AG04449 (cell line): ENCODE measurements around the gene GTF2E1.
A peak's percentile ranks its signal among the peaks of the same experiment; 100 is the strongest.

Experiments used
- CTCF ChIA-PET: fragments of 350-600 bp; formaldehyde crosslinking; extraction: SDS; loops from one replicate; lab custom pipeline; 2021; ENCODE audit warnings: antibody characterized with exemption; lab: Yijun Ruan, JAX
- POLR2A ChIA-PET: fragments of 400-600, 350-600 bp; formaldehyde crosslinking; extraction: SDS; loops from one replicate; lab custom pipeline; 2020; ENCODE audit warnings: antibody characterized with exemption, inconsistent platforms; lab: Yijun Ruan, JAX
- DNase-seq: peaks from one replicate; pipeline ENCODE4 v3.0.0-alpha.2; 2010; ENCODE audit warnings: low read depth, low spot score
- H3K4me3 ChIP-seq: 2 replicates; pipeline ENCODE4 v1.5.1; 2011; ENCODE audit warnings: low read depth, mild to moderate bottlenecking, control low read depth, low read length
- TF ChIP-seq, protein P1 (sequence below): IDR thresholded peaks from one replicate; pipeline ENCODE4 v1.5.1; 2011; ENCODE audit warnings: mild to moderate bottlenecking, moderate library complexity, low read length, control low read depth, inconsistent platforms; ENCODE audit not compliant: insufficient read depth; ENCODE audit errors: missing control alignments

The GTF2E1 gene

DNA sequence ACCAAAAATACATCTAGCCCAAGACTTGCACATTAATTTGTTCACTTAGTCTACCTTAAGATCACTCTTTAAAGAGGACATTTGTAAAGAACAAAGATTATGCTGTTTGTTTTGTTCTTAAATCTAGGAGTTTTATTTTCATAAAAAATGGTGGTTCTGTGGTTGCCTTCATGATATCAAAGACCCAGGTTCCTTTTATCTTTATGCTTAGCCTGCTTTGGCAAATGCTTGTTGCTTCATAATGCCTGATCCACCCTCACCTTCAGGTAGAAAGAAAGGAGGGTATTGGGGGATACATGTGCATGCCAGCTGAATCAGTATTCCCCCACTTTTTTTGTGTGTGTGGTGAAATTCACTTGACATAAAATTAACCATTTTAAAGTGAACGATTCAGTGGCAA lies 48.5 kb downstream of the GTF2E1 start:
- no peak for DNase-seq
- H3K4me3 ChIP-seq: no peak overlapping the region
- ChIA-PET POLR2A (no interaction called here), CTCF (interaction anchor here (5.3 kb wide), 1 partner anchor 229 kb away, joined by 279 read pairs; no protein-coding TSS in a partner anchor)
- TF ChIP-seq, protein P1, sequence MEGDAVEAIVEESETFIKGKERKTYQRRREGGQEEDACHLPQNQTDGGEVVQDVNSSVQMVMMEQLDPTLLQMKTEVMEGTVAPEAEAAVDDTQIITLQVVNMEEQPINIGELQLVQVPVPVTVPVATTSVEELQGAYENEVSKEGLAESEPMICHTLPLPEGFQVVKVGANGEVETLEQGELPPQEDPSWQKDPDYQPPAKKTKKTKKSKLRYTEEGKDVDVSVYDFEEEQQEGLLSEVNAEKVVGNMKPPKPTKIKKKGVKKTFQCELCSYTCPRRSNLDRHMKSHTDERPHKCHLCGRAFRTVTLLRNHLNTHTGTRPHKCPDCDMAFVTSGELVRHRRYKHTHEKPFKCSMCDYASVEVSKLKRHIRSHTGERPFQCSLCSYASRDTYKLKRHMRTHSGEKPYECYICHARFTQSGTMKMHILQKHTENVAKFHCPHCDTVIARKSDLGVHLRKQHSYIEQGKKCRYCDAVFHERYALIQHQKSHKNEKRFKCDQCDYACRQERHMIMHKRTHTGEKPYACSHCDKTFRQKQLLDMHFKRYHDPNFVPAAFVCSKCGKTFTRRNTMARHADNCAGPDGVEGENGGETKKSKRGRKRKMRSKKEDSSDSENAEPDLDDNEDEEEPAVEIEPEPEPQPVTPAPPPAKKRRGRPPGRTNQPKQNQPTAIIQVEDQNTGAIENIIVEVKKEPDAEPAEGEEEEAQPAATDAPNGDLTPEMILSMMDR: no peak

GRCh38 chr3:120791913-120792312 lies 49.4 kb downstream of the GTF2E1 start:
- H3K4me3 ChIP-seq: no peak overlapping the region
- ChIA-PET POLR2A (interaction anchor here (0.6 to 1.7 kb wide), 2 partner anchors 35 to 196 kb away, joined by 3 to 7 read pairs; partner anchors contain the start of gene NDUFB4), CTCF (interaction anchor here (0.8 to 5.3 kb wide), 4 partner anchors 12 to 230 kb away, joined by 3 to 279 read pairs (median 5); no protein-coding TSS in a partner anchor)
- DNase-seq: no peak
- TF ChIP-seq, protein P1: no peak

DNA sequence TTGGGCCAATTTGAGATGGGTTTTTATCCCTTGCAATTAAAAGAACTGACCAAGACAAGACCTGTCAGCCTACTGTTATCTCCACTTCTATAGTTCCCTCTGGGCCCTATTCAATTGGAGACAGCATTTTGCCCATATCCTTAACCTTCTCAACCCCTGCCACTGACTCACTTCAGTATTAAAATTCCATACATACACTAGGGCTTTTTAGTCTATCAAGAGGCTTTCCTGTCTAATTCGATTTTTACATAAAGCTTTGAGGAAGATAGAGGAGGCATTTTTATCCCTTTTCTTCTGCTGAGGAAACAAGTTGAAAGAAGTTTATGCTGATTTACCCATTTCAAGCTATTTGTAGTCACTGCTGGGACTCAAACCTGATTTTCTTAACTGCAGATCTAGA lies 51.1 kb downstream of the GTF2E1 start:
- DNase-seq: no peak
- H3K4me3 ChIP-seq: no peak overlapping the region
- ChIA-PET CTCF (interaction anchor here (0.7 to 5.3 kb wide), 17 partner anchors 9 to 902 kb away, joined by 3 to 279 read pairs (median 17); partner anchors contain the start of gene NDUFB4), POLR2A (interaction anchor here (0.6 to 1.7 kb wide), 3 partner anchors 23 to 343 kb away, joined by 3 to 7 read pairs (median 3); partner anchors contain the start of genes FSTL1 and NDUFB4)
- TF ChIP-seq, protein P1: no peak

- ChIA-PET POLR2A (interaction anchor here (0.6 to 1.0 kb wide), 2 partner anchors 200 to 232 kb away, joined by 3 read pairs; no protein-coding TSS in a partner anchor), CTCF (interaction anchor here (0.5 to 5.3 kb wide), 54 partner anchors 10 to 681 kb away, joined by 3 to 279 read pairs (median 5); partner anchors contain the start of genes HGD, LRRC58 and NDUFB4)
- TF ChIP-seq, protein P1: peak; percentile 75
- H3K4me3 ChIP-seq: no peak overlapping the region
- no peak for DNase-seq
Observed at GRCh38 chr3:120795017-120795648, 52.6 kb downstream of the GTF2E1 start.

DNA sequence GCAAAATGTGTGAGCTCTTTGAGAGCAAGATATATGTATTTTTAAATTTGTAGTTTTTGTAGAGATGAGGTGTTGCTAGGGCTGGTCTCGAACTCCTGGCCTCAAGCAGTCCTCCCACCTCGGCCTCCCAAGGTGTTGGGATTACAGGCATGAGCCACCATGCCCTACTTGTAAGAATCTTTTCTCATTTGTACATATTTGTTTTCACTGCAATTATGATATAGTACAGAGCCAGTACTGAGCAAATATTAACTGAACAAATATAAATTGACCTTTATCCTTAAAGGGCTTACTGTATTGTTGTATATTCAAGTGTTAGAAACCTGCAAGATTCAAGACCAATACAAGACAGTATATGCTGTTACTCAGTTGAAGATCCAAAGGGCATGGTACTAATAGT lies 53.4 kb downstream of the GTF2E1 start:
- TF ChIP-seq, protein P1: no peak
- POLR2A ChIA-PET: no interaction called here
- no peak for DNase-seq
- CTCF ChIA-PET: interaction anchor here (0.9 to 5.3 kb wide), 23 partner anchors 9 to 680 kb away, joined by 3 to 279 read pairs (median 8); partner anchors contain the start of genes HGD and NDUFB4
- H3K4me3 ChIP-seq: no peak overlapping the region

DNA sequence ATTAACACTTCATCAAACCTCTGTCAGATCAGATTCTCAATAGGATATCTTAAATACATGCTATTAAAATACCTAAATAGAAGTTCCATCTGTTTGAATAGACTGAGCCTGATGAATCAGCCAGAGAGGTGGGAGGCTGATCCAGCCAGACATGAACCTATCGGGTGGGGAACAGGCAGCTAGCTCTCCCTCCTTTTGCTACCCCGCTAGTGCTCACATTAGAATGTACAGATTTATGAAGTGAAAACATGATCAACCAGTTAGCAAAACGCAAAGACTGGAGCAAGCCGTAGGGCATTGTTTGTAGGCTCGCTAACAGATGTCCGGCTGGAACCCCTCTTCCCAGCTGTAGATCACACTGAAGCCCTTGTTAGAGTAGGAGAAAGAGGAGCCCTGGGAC lies 54.4 kb downstream of the GTF2E1 start:
- CTCF ChIA-PET: interaction anchor here (1.3 to 5.4 kb wide), 4 partner anchors 15 to 236 kb away, joined by 3 to 31 read pairs (median 4); no protein-coding TSS in a partner anchor
- TF ChIP-seq, protein P1: no peak
- no peak overlapping the region for H3K4me3 ChIP-seq
- POLR2A ChIA-PET: no interaction called here
- no peak for DNase-seq
